PC-3 (cell line): ENCODE measurements around the gene NPAS1.

Experiments
- EZH2 ChIP-seq: fragments of 300-600 bp; sonication (generic); IDR thresholded peaks from one replicate; pipeline ENCODE4 v1.6.1; 2017; ENCODE audit warnings: antibody characterized with exemption, mild to moderate bottlenecking, low read length; ENCODE audit not compliant: unreplicated experiment
- TF ChIP-seq, protein P1 (sequence below): fragments of 300-600 bp; sonication (generic); conservative IDR thresholded peaks from 2 replicates; pipeline ENCODE4 v1.5.1; 2017; ENCODE audit warnings: antibody characterized with exemption, low read depth, mild to moderate bottlenecking, low read length

DNA sequence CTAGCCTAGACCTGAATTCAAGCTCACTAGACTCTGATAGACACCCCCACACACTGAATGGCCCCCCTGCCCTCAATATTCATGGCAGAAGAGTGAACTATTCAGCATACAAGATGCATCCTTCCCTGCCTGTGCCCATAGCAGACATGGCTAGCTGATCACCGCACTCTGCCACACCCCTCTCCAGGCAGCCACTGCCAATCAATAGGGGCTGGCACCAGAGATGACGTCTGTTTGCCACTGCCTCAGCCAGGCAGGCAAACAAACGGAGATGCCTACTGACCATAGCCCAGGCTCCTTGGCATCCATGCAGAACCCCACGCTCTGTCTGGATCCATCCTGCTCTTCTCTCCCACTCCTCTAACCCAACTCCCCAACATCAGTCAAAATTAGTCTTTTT is 13.8 kb upstream of the NPAS1 start:
- no peak for TF ChIP-seq EZH2
- TF ChIP-seq, protein P1, sequence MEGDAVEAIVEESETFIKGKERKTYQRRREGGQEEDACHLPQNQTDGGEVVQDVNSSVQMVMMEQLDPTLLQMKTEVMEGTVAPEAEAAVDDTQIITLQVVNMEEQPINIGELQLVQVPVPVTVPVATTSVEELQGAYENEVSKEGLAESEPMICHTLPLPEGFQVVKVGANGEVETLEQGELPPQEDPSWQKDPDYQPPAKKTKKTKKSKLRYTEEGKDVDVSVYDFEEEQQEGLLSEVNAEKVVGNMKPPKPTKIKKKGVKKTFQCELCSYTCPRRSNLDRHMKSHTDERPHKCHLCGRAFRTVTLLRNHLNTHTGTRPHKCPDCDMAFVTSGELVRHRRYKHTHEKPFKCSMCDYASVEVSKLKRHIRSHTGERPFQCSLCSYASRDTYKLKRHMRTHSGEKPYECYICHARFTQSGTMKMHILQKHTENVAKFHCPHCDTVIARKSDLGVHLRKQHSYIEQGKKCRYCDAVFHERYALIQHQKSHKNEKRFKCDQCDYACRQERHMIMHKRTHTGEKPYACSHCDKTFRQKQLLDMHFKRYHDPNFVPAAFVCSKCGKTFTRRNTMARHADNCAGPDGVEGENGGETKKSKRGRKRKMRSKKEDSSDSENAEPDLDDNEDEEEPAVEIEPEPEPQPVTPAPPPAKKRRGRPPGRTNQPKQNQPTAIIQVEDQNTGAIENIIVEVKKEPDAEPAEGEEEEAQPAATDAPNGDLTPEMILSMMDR: no peak
